K562 (cell line): ENCODE data around the gene FASN. TPM values are rescaled to one million over a fixed set of nuclear protein-coding genes. Genes with fewer than 3 reads are reported as not detected.
A peak's percentile ranks its signal among the peaks of the same experiment; 100 is the strongest.

Source experiments
- ATAC-seq: fragments of 200-7000 bp; cut with Tn5 transposase; 3 replicates; pipeline ENCODE4 v1.9.1; 2020; ENCODE audit warnings: moderate library complexity
- BruUV-seq: library from RNA; stranded (reverse); fragments of 400-500 nt; replicated peaks from 2 replicates; lab custom pipeline; 2021; lab: Mats Ljungman, UMichigan
- CTCF ChIA-PET: fragments of 300-600 bp; formaldehyde crosslinking; extraction: SDS; loops from one replicate; lab custom pipeline; 2021; ENCODE audit warnings: low intra/inter-chr PET ratio; lab: Yijun Ruan, JAX
- POLR2A ChIA-PET: fragments of 300-600, 350-650 bp; sonication (Branson Sonifier 250); formaldehyde crosslinking; extraction: SDS; loops from one replicate; lab custom pipeline; 2021; ENCODE audit warnings: antibody characterized with exemption, inconsistent platforms; lab: Yijun Ruan, JAX
- DNase-seq, 4 experiments: peaks; one replicate each; pipeline versions ENCODE4 v3.0.0 to v3.0.0-alpha.2; 2011 to 2018; ENCODE audit warnings: low spot score in 3 of 4, mixed read lengths in 3 of 4; ENCODE audit errors: extremely low read depth in 1 of 4
- FAIRE-seq: peaks from 2 replicates; lab custom pipeline; 2011; peaks lifted over from hg19 to GRCh38; lab: Jason Lieb, UNC
- H2AFZ ChIP-seq: 2 replicates; pipeline ENCODE4 v1.6.0; 2011; ENCODE audit warnings: low read depth, low read length, control low read depth, inconsistent platforms
- H3K27ac ChIP-seq: fragments of 200-600 bp; 3 replicates; pipeline ENCODE4 v1.8.0; 2011; ENCODE audit warnings: low read depth, mild to moderate bottlenecking, control low read depth, inconsistent platforms, low read length, moderate library complexity, mixed read lengths; ENCODE audit errors: extremely low read depth
- H3K27me3 ChIP-seq, 2 experiments: fragments of 300-600 bp in 1 of 2; 2 replicates in 1 of 2; 3 replicates in 1 of 2; pipeline versions ENCODE4 v1.6.0 to v1.8.0; 2011; ENCODE audit warnings: inconsistent platforms in 2 of 2, low read length in 2 of 2, mild to moderate bottlenecking in 1 of 2, mixed read lengths in 1 of 2, moderate library complexity in 1 of 2; ENCODE audit not compliant: control insufficient read depth in 2 of 2, insufficient read depth in 2 of 2
- H3K36me3 ChIP-seq: fragments of 300-600 bp; 3 replicates; pipeline ENCODE4 v1.8.0; 2011; ENCODE audit warnings: mild to moderate bottlenecking, low read length, inconsistent platforms; ENCODE audit not compliant: control insufficient read depth, insufficient read depth
- H3K4me1 ChIP-seq, 2 experiments: fragments of 200-600 bp in 1 of 2; replicated peaks in 1 of 2; 2 replicates in 1 of 2; 3 replicates in 1 of 2; pipeline versions ENCODE4 v1.5.1 to v1.8.0; 2011; ENCODE audit warnings: inconsistent platforms in 2 of 2, low read length in 2 of 2, mild to moderate bottlenecking in 1 of 2, mixed read lengths in 1 of 2, moderate library complexity in 1 of 2; ENCODE audit not compliant: control insufficient read depth in 2 of 2, insufficient read depth in 2 of 2
- H3K4me2 ChIP-seq: 2 replicates; pipeline ENCODE4 v1.6.1; 2011; ENCODE audit warnings: low read length, control low read depth, inconsistent platforms, mixed read lengths; ENCODE audit not compliant: insufficient read depth
- H3K4me3 ChIP-seq: fragments of 200-600 bp; sonication (generic), shearing (Covaris generic); 2 replicates; pipeline ENCODE4 v1.5.1; 2016; ENCODE audit warnings: control low read depth, inconsistent platforms
- H3K79me2 ChIP-seq: fragments of 200-600 bp; 3 replicates; pipeline ENCODE4 v1.8.0; 2011; ENCODE audit warnings: low read length, inconsistent platforms; ENCODE audit not compliant: control insufficient read depth, insufficient read depth
- H3K9ac ChIP-seq, 2 experiments: 2 replicates each; pipeline versions ENCODE4 v1.6.0 to v1.6.1; 2011; ENCODE audit warnings: low read depth in 2 of 2, low read length in 2 of 2, control low read depth in 1 of 2, inconsistent platforms in 1 of 2, mild to moderate bottlenecking in 1 of 2, mixed read lengths in 1 of 2; ENCODE audit not compliant: insufficient read depth in 1 of 2
- H3K9me1 ChIP-seq: one replicate; pipeline ENCODE4 v1.6.0; 2011; ENCODE audit warnings: inconsistent platforms, mild to moderate bottlenecking, low read length, moderate library complexity; ENCODE audit not compliant: control insufficient read depth, insufficient read depth
- H3K9me3 ChIP-seq: replicated peaks from 2 replicates; pipeline ENCODE4 v1.5.1; 2011; ENCODE audit warnings: low read depth, low read length, inconsistent platforms; ENCODE audit not compliant: control insufficient read depth, insufficient read depth
- H4K20me1 ChIP-seq: replicated peaks from 2 replicates; pipeline ENCODE4 v1.6.1; 2011; ENCODE audit warnings: low read length, inconsistent platforms, mixed read lengths; ENCODE audit not compliant: control insufficient read depth, insufficient read depth
- FOXO4 ChIP-seq: fragments of 450-650 bp; formaldehyde crosslinking; IDR thresholded peaks from 2 replicates; pipeline ENCODE4 v1.4.0; 2020; ENCODE audit warnings: mild to moderate bottlenecking, moderate library complexity
- POLR2AphosphoS5 ChIP-seq: IDR thresholded peaks from 2 replicates; pipeline ENCODE4 v1.6.1; 2011; ENCODE audit warnings: mild to moderate bottlenecking, low read depth, low read length, moderate library complexity; ENCODE audit not compliant: control insufficient read depth, insufficient read depth
- RBM14 ChIP-seq: fragments of 200-400 bp; formaldehyde crosslinking; IDR thresholded peaks from 2 replicates; pipeline ENCODE4 v1.6.1; 2018; ENCODE audit warnings: low read depth, mild to moderate bottlenecking, low read length, moderate library complexity, borderline replicate concordance; ENCODE audit not compliant: insufficient read depth
- TSC22D4 ChIP-seq: fragments of 450-650 bp; IDR thresholded peaks from 2 replicates; pipeline ENCODE4 v1.6.1; 2016; ENCODE audit warnings: missing genetic modification characterization, missing biosample characterization, control low read depth
- WGBS: fragments of 100-300 bp; shearing (Covaris generic); methylation state at CpG from one replicate; pipeline ENCODE4 v1.1.6; 2016; ENCODE audit warnings: low coverage, mixed read lengths; ENCODE audit not compliant: insufficient coverage; ENCODE audit errors: missing lambda C conversion rate; 5-methylcytosine and 5-hydroxymethylcytosine counted together
- in situ Hi-C: fragments of 300-500 bp; cut with MboI; formaldehyde crosslinking; loops from 4 replicates; pipeline ENCODE4 v1.15.0; 2018; ENCODE audit warnings: inconsistent platforms, mixed read lengths
- intact Hi-C: fragments of 100-400 bp; cut with micrococcal nuclease; formaldehyde crosslinking; loops from 2 replicates; pipeline ENCODE4 v1.14.2; 2022
- polyA plus RNA-seq, 8 experiments: library from polyadenylated mRNA; depleted of rRNA in 4 of 8; stranded (reverse) in 5 of 8; unstranded in 3 of 8; fragments of >200 nt; fragmentation: Nextera tagmentation in 2 of 8; fragmentation: Illumina TruSeq in 1 of 8; extraction: Ambion mirVana in 2 of 8; extraction: Trizol in 1 of 8; gene quantifications; 2 replicates each; pipeline versions ENCODE4 v1.2.1 to v1.2.3, GENCODE V29; 2011 to 2014; ENCODE audit warnings: inconsistent platforms in 1 of 8, missing spikeins in 1 of 8
- total RNA-seq, 7 experiments: library from RNA; depleted of rRNA in 6 of 7; stranded (reverse); fragments of >200 nt in 6 of 7; fragmentation: Illumina TruSeq in 2 of 7; extraction: Trizol in 2 of 7; gene quantifications; 2 replicates each; pipeline versions ENCODE4 v1.2.1 to v1.2.3, GENCODE V29; 2011 to 2021; ENCODE audit warnings: low replicate concordance in 1 of 7

The FASN gene
- total and polyA plus RNA-seq, 9 of the 15 experiments (the other 6 are each of a cell fraction or from before 2014, with no cell fraction given): 0.15 to 663 (median 49.9) TPM

DNA sequence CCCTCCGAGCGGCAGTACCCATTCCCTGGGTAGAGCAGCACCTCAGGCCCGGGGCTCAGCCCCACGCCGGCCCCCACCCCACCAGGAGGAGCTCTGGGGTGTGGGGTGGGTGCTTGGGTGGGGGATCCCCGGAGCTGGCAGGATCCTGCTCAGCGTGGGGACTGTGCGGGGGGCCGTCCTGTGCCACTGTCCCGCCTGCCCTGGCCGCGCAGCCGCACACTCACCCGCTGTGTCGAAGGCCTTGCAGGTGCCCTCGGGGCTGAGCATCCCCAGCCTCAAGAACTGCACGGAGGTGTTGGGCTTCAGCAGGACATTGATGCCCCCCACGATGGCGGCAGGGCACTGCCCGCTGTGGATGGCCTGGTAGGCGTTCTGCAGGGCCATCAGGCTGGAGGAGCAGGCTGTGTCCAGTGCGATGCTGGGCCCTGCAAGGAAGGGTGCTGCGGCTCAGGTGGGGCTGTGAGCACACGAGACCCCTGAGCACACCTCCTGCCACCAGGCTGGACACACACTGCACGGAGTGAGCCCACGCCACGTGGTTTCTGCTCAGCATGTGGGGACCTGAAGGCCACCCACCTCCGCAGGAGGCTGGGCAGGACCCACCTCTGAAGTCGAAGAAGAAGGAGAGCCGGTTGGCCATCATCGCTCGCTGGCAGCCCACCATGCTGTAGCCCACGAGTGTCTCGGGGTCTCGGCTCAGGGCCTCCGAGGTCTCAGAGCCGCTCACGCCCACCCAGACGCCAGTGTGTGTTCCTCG, 4.9 kb downstream of the FASN start (continued):
- TF ChIP-seq RBM14 (0 out of 2 replicates have a peak, but pooled peaks have one; percentile 46), FOXO4 (CRISPR knock-in tag) (no peak)

DNA sequence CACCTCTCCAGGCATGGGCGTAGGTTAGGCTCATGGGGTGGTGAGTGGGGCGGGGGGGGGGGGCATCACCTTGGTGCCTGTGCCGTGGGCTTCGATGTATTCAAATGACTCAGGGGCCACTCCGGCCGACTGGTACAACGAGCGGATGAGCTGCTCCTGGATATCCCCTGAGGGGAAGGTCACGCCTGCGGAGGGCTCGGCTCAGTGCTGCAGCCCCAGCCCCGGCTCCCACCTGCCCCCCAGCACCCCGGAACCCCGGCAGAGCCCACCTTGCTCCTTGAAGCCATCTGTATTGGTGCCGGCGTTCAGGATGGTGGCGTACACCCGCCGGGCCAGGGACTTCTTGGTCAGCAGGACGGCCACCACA, 5.4 kb downstream of the FASN start:
- H3K79me2 ChIP-seq: peaks cover 69% of the 10 kb centered on the region
- H3K4me1 ChIP-seq: peaks cover 14 to 76% of the 10 kb centered on the region in 2 experiments; a peak in 4 of 5 replicates
- no peak overlapping the region for H3K27ac ChIP-seq
- DNase-seq: no peak
- H3K27me3 ChIP-seq: no peaks in the 10 kb centered on the region
- TF ChIP-seq TSC22D4 (tag): no peak
- TF ChIP-seq POLR2AphosphoS5: 0 out of 2 replicates have a peak, but pooled peaks have one; percentile 0
- H3K4me3 ChIP-seq: no peak overlapping the region
- peaks cover 38% of the 10 kb centered on the region for H4K20me1 ChIP-seq
- intact Hi-C loops: no loop called here
- in situ Hi-C loops: no loop called here
- BruUV-seq: no TSS peak
- no peak for FAIRE-seq
- CTCF ChIA-PET: interaction anchor here (0.7 kb wide), 1 partner anchor 60 kb away, joined by 3 read pairs; no protein-coding TSS in a partner anchor
- H3K9me3 ChIP-seq: no peaks in the 10 kb centered on the region
- no peak for ATAC-seq
- H3K36me3 ChIP-seq: peaks cover 90% of the 10 kb centered on the region
- POLR2A ChIA-PET: interaction anchor here (0.7 to 1.2 kb wide), 4 partner anchors 10 to 29 kb away, joined by 3 to 5 read pairs (median 4); no protein-coding TSS in a partner anchor
- no peak overlapping the region for H2AFZ ChIP-seq
- WGBS: 97% methylated on average over 9 of the region's 20 CpGs
- H3K4me2 ChIP-seq: no peak overlapping the region
- peak overlapping the region in 1 of 2 experiments; percentile 70; a peak in 1 of 4 replicates for H3K9ac ChIP-seq
- no peaks in the 10 kb centered on the region for H3K9me1 ChIP-seq
